Activated effector memory CD4-positive, alpha-beta T cell treated with anti-CD3 and anti-CD28 coated beads, Interleukin-2, amount 50 U/mL, for 16 hours (primary cell): ENCODE data around the gene LRCH3.
"Not testable (repeated sequence)": the region's sequence is repeated elsewhere in the genome, so short reads cannot be mapped to it uniquely, and the experiment has no call there.

ENCODE experiments used
- DNase-seq: peaks from one replicate; pipeline ENCODE4 v3.0.0-alpha.2; 2020

LRCH3 gene

GRCh38 chr3:197888511-197888910 lies 97.5 kb downstream of the LRCH3 start:
- DNase-seq: no peak

DNA sequence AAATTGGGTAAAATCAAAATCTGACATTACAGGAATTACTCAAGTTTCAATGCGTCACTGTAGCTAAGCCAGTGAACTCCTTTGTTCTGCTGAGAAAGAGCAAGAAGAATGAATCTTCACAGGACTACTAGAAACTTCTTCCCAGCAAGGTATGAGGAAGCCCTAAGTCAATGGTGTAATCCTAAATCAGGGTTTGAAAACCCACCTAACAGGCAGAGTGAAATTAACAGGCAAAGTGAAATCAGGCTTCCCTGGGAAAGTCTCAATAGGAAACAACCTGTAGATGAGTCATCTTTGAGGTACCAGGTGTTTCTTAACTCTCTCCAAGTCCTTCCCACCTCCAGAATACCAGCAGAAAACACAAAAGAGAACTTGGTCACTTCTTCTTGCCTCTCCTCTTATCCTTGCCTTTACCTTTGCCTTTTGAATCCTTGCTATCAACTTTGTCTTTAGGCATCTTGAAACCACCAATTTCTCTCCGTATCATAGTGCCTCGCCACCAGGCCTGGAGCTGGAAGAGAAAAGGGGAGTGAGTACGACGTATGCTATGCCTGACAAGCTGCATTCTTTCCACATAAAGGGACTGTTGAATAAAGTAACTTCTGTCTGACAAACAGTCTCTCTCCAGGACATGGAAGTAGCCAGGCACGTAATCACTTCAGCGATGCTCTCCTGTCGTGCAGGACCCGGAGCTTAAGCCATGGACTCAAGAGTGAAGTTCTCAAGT lies 98.3 kb downstream of the LRCH3 start:
- no peak for DNase-seq

DNA sequence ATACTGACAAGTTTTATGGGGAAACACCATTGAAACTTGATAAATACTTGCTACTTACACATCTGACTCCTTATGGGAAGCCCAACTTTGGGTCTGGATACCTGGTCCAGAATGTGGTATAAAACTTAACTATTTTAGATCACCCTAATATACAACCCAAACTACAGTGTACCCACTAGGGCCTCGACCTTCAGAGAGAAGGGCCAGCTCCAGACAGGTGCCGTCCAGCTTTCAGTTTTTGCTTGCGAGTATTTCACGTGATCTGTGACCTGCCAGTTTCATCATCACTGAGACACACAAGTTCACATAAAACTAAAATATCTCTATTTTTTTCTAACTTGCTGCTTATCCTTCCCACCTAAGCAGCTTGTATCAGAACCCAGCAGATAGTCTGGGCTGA lies 99.6 kb downstream of the LRCH3 start:
- DNase-seq: no peak

GRCh38 chr3:197892162-197892561 lies 101.1 kb downstream of the LRCH3 start:
- DNase-seq: no peak

DNA sequence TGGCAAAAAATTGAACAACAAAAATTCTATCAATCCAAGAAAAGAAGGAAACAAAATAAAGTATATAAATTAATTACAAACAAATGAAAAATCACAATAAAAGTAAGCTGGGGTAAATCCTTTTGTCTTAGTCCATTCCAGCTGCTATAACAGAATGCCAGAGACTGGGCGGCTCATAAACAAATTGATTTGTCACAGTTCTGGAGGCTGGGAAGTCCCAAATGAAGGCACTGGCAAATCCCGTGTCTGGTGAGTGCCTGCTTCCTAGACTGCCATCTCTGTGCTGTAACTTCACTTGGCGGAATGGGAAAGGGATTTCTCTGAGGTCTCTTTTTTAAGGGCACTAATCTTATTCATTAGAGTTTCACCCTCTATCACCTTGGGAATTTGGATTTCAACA lies 105.4 kb downstream of the LRCH3 start:
- DNase-seq: no peak

GRCh38 chr3:197899833-197900478 lies 108.9 kb downstream of the LRCH3 start:
- no peak for DNase-seq

DNA sequence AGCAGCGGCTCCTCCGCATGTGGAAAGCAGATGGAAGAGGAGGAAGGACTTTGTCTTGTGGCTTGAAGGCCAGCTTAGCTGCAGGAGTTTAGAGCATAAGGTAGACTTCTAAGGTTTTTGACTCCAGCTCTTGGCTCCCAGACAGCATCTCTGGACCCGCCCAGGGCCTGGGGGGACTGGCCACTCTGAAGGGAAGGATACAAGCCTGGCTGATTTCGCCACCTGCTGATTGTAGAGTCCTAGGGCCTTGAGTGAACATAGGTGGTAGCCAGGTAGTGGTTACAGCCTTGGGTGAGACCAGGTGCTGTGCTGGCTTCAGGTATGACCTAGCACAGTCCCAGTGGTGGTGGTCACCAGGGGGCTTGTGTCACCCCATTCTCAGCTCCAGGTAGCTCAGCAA lies 110.6 kb downstream of the LRCH3 start:
- no peak for DNase-seq

- DNase-seq: peak; percentile 90
Observed at GRCh38 chr3:197906023-197906849, 115.2 kb downstream of the LRCH3 start.

GRCh38 chr3:197906850-197907187 lies 115.8 kb downstream of the LRCH3 start:
- no peak for DNase-seq

DNA sequence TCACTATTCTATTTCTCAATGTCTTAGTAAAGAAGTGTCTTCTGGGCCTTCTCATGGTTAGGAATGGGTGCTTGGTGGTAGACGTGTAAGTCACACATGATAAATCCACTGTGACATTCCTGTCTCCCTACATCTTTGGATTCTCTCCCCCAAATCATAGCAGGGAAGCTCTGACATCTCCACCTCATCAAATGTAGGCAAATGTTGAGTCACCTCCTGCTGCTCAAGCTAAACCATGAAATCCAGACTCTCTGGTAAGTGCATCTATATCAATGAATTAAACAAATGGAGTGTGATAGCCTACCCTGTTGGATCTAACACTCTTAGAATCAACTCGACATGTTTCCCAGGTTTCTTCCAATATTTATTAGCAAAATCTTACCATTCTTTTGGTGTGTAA lies 116.1 kb downstream of the LRCH3 start:
- no peak for DNase-seq

GRCh38 chr3:197908550-197908949 lies 117.5 kb downstream of the LRCH3 start:
- not testable (repeated sequence) for DNase-seq

GRCh38 chr3:197908957-197909701 lies 118.1 kb downstream of the LRCH3 start:
- DNase-seq: no peak

DNA sequence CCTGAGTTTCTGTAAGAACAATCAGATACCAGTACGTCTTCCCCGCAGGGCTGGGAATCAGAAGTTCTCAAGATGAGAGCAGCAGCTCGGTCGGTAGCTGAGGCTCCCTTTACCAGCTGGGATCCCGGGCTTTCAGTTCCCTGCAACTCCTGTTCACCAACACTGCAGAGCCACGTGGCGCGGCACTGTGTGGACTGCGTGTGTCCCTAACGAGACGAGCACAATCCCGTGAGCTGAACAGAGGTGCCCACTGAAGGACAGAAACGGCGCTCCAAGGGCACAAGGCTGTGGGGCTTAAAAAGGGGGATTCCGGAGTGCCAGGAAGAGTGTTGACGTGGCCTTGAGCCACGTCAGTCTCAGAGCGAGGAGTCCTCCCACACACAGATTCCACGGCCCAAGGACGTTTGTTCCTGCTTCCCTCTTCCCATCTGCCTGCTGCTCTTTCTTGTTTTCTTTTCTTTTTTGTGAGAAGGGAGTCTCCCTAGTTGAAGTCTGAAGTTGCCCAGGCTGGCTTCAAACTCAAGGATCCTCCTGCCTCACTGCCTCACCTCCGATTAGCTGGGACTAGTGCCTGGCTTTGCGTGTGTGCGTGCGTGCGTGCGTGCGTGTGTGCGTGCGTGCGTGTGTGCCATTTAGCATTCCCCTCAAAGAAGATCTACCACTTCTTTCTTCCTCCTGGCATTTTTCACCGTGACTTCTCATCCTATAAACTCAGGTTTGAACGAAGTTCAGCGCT lies 121.9 kb downstream of the LRCH3 start:
- DNase-seq: no peak

GRCh38 chr3:197913641-197914380 lies 122.8 kb downstream of the LRCH3 start:
- DNase-seq: no peak

GRCh38 chr3:197921429-197922275 lies 130.6 kb downstream of the LRCH3 start:
- not testable (repeated sequence) for DNase-seq

GRCh38 chr3:197926418-197926817 lies 135.4 kb downstream of the LRCH3 start:
- no peak for DNase-seq

DNA sequence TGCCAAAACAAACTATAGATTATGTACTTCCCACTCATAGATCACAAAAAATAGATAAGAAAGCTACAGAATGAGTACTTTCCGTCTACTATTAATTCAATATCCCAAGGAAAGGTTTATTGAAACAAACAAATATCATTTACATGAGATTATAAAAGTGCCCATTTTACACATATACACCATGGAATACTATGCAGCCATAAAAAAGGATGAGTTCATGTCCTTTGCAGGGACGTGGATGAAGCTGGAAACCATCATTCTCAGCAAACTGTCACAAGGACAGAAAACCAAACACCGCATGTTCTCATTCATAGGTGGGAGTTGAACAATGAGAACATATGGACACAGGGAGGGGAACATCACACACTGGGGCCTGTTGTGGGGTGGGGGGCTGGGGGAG lies 136.5 kb downstream of the LRCH3 start:
- DNase-seq: not testable (repeated sequence)

DNA sequence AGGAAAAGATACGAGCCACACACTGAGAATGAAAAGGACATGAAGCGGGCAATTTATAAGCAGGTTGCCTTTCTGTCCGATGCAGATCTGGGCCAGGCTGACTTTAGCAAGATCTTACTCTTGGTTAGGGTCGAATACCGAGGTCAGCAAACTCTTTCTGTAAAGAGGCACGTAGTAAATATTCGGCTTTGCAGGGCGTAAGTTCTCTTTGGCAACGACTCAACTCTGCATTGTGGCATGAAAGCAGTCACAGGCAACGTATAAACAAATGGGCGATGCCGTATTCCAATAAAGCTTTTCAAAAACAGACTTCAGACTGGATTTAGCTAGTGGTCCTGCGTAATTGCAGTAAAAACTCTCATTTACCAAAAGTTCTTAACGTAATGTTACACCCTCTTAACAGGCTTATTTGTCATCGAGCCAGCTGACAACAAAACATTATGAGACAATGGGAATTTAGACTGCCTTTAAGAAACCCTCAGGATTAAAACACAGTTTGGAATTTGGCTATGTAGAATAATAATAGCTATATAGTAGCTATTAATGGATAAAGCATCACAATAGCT lies 145.8 kb downstream of the LRCH3 start:
- no peak for DNase-seq
